NCI-H748 (cell line): ENCODE results near the gene THSD1.

ENCODE experiments used
- DNase-seq: peaks from one replicate; lab custom pipeline; 2025; ENCODE audit not compliant: unreplicated experiment; lab: John Stamatoyannopoulos, UW

The THSD1 gene

GRCh38 chr13:52405767-52406494 lies at the start of gene THSD1:
TSS of gene THSD1 (minus strand) at chr13:52406172. CDS start at chr13:52402600, 3,572 bp downstream.
- DNase-seq = peak; percentile 78

- DNase-seq = peak; percentile 87
Measured at GRCh38 chr13:52455677-52456041, 49.7 kb upstream of the THSD1 start.

- peak; percentile 98 for DNase-seq
Measured at GRCh38 chr13:52454820-52455676, 49.1 kb upstream of the THSD1 start, which contains the start of gene CKAP2. TSS of gene CKAP2 (plus strand) at chr13:52455478. CDS start at chr13:52455557, 79 bp downstream.

GRCh38 chr13:52454459-52454819 lies 48.5 kb upstream of the THSD1 start:
- DNase-seq = peak; percentile 60

- DNase-seq = no peak
Measured at GRCh38 chr13:52452470-52452869, 46.5 kb upstream of the THSD1 start.

- DNase-seq = peak; percentile 42
Measured at GRCh38 chr13:52451135-52451804, 45.3 kb upstream of the THSD1 start.

- DNase-seq = no peak
Measured at GRCh38 chr13:52450793-52451116, 44.8 kb upstream of the THSD1 start.

GRCh38 chr13:52450012-52450792 lies 44.2 kb upstream of the THSD1 start, which contains the start of gene VPS36:
TSS of gene VPS36 (minus strand) at chr13:52450634. CDS start at chr13:52450594, 40 bp downstream.
- DNase-seq = peak; percentile 96

- DNase-seq = peak; percentile 8
Measured at GRCh38 chr13:52449331-52450011, 43.5 kb upstream of the THSD1 start.

- DNase-seq = no peak
Measured at GRCh38 chr13:52447815-52448552, 42.0 kb upstream of the THSD1 start.

- DNase-seq = peak; percentile 58
Measured at GRCh38 chr13:52447354-52447753, 41.4 kb upstream of the THSD1 start.

GRCh38 chr13:52446265-52446664 lies 40.3 kb upstream of the THSD1 start:
- no peak for DNase-seq

- no peak for DNase-seq
Measured at GRCh38 chr13:52432456-52432855, 26.5 kb upstream of the THSD1 start.

GRCh38 chr13:52428295-52428694 lies 22.3 kb upstream of the THSD1 start:
- DNase-seq = peak; percentile 22

- DNase-seq = no peak
Measured at GRCh38 chr13:52421216-52421615, 15.2 kb upstream of the THSD1 start.

GRCh38 chr13:52419080-52419479 lies 13.1 kb upstream of the THSD1 start:
- no peak for DNase-seq

GRCh38 chr13:52414963-52415362 lies 9.0 kb upstream of the THSD1 start:
- DNase-seq = no peak

GRCh38 chr13:52414051-52414450 lies 8.1 kb upstream of the THSD1 start:
- DNase-seq = peak; percentile 8

GRCh38 chr13:52412128-52412527 lies 6.2 kb upstream of the THSD1 start:
- no peak for DNase-seq

- no peak for DNase-seq
Measured at GRCh38 chr13:52411629-52412028, 5.7 kb upstream of the THSD1 start.
